Measurements from ENCODE around the gene SCYGR1.
"Not testable (repeated sequence)": the region's sequence is repeated elsewhere in the genome, so short reads cannot be mapped to it uniquely, and the experiment has no call there.

Gene SCYGR1

GRCh38 chr2:227387583-227387982 is at the start of gene SCYGR1:
Gene SCYGR1, minus strand, starts transcription at chr2:227387949. Its CDS starts 0 bp downstream, at chr2:227387949.
- CTCF ChIA-PET; POLR2A ChIA-PET (ENCODE audit: low non-redundant PET); DNase-seq (ENCODE audit: low spot score): not testable (repeated sequence)
- peak within 1 kb of the TSS; percentile 50 for H3K27ac ChIP-seq

- H3K27ac ChIP-seq: no peak overlapping the region
- no peak for DNase-seq (ENCODE audit: low spot score)
- ChIA-PET CTCF (no interaction called here), POLR2A (ENCODE audit: low non-redundant PET) (no interaction called here)
- TF ChIP-seq CTCF (conservative IDR thresholded peaks at IDR 0.05; ENCODE audit: low read depth): no peak
Measured at GRCh38 chr2:227436436-227437174, 48.9 kb upstream of the SCYGR1 start.

- CTCF ChIA-PET: no interaction called here
- H3K27ac ChIP-seq: no peak overlapping the region
- POLR2A ChIA-PET (ENCODE audit: low non-redundant PET): no interaction called here
- no peak for DNase-seq (ENCODE audit: low spot score)
- TF ChIP-seq CTCF (conservative IDR thresholded peaks at IDR 0.05; ENCODE audit: low read depth): no peak
Measured at GRCh38 chr2:227433171-227433570, 45.4 kb upstream of the SCYGR1 start.

- H3K27ac ChIP-seq: no peak overlapping the region
- ChIA-PET POLR2A (ENCODE audit: low non-redundant PET) (no interaction called here), CTCF (no interaction called here)
- no peak for DNase-seq (ENCODE audit: low spot score)
- no peak for TF ChIP-seq CTCF (conservative IDR thresholded peaks at IDR 0.05; ENCODE audit: low read depth)
Measured at GRCh38 chr2:227430639-227431038, 42.9 kb upstream of the SCYGR1 start.

- no peak for DNase-seq (ENCODE audit: low spot score)
- CTCF ChIA-PET: no interaction called here
- no peak overlapping the region for H3K27ac ChIP-seq
- no peak for TF ChIP-seq CTCF (conservative IDR thresholded peaks at IDR 0.05; ENCODE audit: low read depth)
- POLR2A ChIA-PET (ENCODE audit: low non-redundant PET): no interaction called here
Measured at GRCh38 chr2:227428731-227429285, 41.1 kb upstream of the SCYGR1 start.

GRCh38 chr2:227423656-227424499 is 36.1 kb upstream of the SCYGR1 start:
- TF ChIP-seq CTCF (conservative IDR thresholded peaks at IDR 0.05; ENCODE audit: low read depth): no peak
- no peak overlapping the region for H3K27ac ChIP-seq
- no peak for DNase-seq (ENCODE audit: low spot score)
- CTCF ChIA-PET: interaction anchor here (0.6 kb wide), 1 partner anchor 292 kb away, joined by 4 read pairs; no protein-coding TSS in a partner anchor
- POLR2A ChIA-PET (ENCODE audit: low non-redundant PET): no interaction called here

All from RWPE1 (cell line).